Effector memory CD4-positive, alpha-beta T cell (primary cell): ENCODE results near the gene CELA3A.
"Not testable (repeated sequence)": the region's sequence is repeated elsewhere in the genome, so short reads cannot be mapped to it uniquely, and the experiment has no call there.

ENCODE experiments used
- DNase-seq, 3 donors: peaks; one replicate each; pipeline ENCODE4 v3.0.0-alpha.2; 2020
- H3K27ac ChIP-seq: 2 replicates; pipeline ENCODE4 v1.7.0; 2013; ENCODE audit warnings: mild to moderate bottlenecking, low read length, moderate library complexity; ENCODE audit not compliant: insufficient read depth, poor library complexity, severe bottlenecking
- H3K27me3 ChIP-seq: replicated peaks from 2 replicates; pipeline ENCODE4 v1.7.0; 2013; ENCODE audit warnings: mild to moderate bottlenecking, low read length; ENCODE audit not compliant: insufficient read depth, control insufficient read depth, poor library complexity, severe bottlenecking
- H3K36me3 ChIP-seq: 2 replicates; pipeline ENCODE4 v1.7.0; 2013; ENCODE audit warnings: mild to moderate bottlenecking, low read length, moderate library complexity; ENCODE audit not compliant: control insufficient read depth, insufficient read depth
- H3K4me1 ChIP-seq: 2 replicates; pipeline ENCODE4 v1.7.0; 2013; ENCODE audit warnings: low read length, mild to moderate bottlenecking; ENCODE audit not compliant: control insufficient read depth, insufficient read depth, poor library complexity, severe bottlenecking
- H3K4me3 ChIP-seq: 2 replicates; pipeline ENCODE4 v1.7.0; 2013; ENCODE audit warnings: low read length, low read depth, mild to moderate bottlenecking; ENCODE audit not compliant: insufficient read depth, poor library complexity, severe bottlenecking
- H3K9me3 ChIP-seq: 2 replicates; pipeline ENCODE4 v1.7.0; 2013; ENCODE audit warnings: mild to moderate bottlenecking, low read length, moderate library complexity; ENCODE audit not compliant: control insufficient read depth

CELA3A gene

GRCh38 chr1:22034834-22035233, 33.4 kb downstream of the CELA3A start:
- not testable (repeated sequence) for H3K27me3 ChIP-seq, DNase-seq, H3K4me3 ChIP-seq, H3K9me3 ChIP-seq, H3K27ac ChIP-seq, H3K36me3 ChIP-seq
- H3K4me1 ChIP-seq = peaks cover 32% of the 10 kb centered on the region

DNA sequence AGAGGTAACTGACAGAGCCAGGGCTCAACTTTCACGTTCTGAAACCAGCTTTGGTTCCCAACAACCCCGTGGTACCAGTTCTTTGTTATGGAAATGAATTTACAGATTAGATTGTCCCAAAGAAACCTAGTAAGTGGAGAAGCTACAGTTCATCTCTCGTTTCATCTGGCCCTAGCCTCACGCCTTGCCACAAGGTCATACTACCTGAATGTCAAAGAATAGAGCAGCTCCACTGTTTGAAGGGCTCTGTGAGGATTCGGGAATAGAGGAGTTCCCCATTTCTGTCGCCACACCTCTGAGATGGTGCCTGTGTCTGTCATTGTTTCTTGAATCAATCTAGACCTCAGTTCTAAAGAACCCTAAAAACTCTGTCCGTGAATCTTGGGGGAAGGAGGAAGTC, 36.1 kb downstream of the CELA3A start:
- H3K9me3 ChIP-seq = no peaks in the 10 kb centered on the region
- H3K36me3 ChIP-seq = no peaks in the 10 kb centered on the region
- no peak for DNase-seq
- no peaks in the 10 kb centered on the region for H3K27me3 ChIP-seq
- no peak overlapping the region for H3K4me3 ChIP-seq
- H3K27ac ChIP-seq = no peak overlapping the region
- peaks cover 35% of the 10 kb centered on the region for H3K4me1 ChIP-seq

- no peak overlapping the region for H3K27ac ChIP-seq
- peaks cover 40% of the 10 kb centered on the region for H3K4me1 ChIP-seq
- no peak overlapping the region for H3K4me3 ChIP-seq
Observed at GRCh38 chr1:22038036-22038435, 36.6 kb downstream of the CELA3A start.

DNA sequence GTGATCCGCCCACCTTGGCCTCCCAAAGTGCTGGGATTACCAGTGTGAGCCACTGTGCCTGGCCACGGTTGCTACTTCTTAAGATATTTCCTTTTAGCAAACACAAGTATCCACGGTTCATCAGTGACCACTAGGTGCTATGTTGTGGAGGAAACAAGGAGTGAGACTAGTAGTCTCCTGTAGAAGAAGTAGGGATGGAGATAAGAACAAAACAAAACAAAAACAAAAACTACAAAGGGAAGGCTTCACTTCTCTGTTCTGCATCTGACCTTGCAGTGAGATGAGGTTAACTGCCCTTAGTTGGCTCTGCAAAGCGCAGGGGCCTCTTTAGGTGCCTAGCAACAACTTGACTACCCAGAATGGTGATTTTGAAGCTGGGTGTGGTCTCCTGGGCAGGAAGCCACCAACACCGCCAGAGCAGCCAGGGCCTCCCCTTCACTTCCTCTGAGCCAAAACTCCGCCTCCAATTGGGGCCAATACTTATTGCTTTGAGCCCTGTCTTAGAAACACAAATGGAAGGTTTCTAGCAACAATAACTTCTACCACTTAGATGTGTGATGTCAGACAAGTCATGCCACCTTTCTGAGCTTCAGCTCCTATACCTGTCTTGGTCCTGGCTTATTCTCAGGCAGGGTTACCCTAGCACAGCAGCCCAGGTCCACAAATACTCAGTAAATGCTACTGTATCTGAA, 38.3 kb downstream of the CELA3A start:
- Histone ChIP-seq H3K9me3 (no peaks in the 10 kb centered on the region), H3K4me3 (peak overlapping the region; percentile 3), H3K36me3 (no peaks in the 10 kb centered on the region), H3K4me1 (peaks cover 52% of the 10 kb centered on the region), H3K27ac (peak overlapping the region; percentile 93), H3K27me3 (no peaks in the 10 kb centered on the region)
- peak; percentile 86 to 90 (median 87) for DNase-seq

More at GRCh38 chr1:22038036-22038435, 36.6 kb downstream of the CELA3A start:
- Histone ChIP-seq H3K9me3 (no peaks in the 10 kb centered on the region), H3K36me3 (no peaks in the 10 kb centered on the region), H3K27me3 (no peaks in the 10 kb centered on the region)
- DNase-seq = no peak

DNA sequence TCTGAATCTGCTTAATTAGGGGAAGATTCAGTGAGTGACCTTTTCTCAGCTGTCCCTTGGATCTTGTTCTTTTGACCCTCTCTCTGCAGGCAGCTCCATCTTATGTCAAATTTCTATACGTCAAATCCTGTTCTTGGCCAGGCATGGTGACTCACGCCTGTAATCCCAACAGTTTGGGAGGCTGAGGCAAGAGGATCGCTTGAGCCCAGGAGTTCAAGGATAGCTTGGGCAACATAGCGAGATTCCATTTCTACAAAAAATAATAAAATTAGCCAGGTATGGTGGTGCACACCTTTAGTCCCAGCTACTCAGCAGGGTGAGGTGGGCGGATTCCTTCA, 38.8 kb downstream of the CELA3A start:
- no peak for DNase-seq
- Histone ChIP-seq H3K27ac (peak overlapping the region; percentile 93), H3K27me3 (no peaks in the 10 kb centered on the region), H3K9me3 (no peaks in the 10 kb centered on the region), H3K4me3 (no peak overlapping the region), H3K4me1 (peaks cover 57% of the 10 kb centered on the region), H3K36me3 (no peaks in the 10 kb centered on the region)

- H3K36me3 ChIP-seq = no peaks in the 10 kb centered on the region
- H3K4me3 ChIP-seq = no peak overlapping the region
- H3K27me3 ChIP-seq = no peaks in the 10 kb centered on the region
- peaks cover 60% of the 10 kb centered on the region for H3K4me1 ChIP-seq
- H3K27ac ChIP-seq = peak overlapping the region; percentile 36
- no peak for DNase-seq
- H3K9me3 ChIP-seq = no peaks in the 10 kb centered on the region
Observed at GRCh38 chr1:22041505-22041904, 40.0 kb downstream of the CELA3A start.

DNA sequence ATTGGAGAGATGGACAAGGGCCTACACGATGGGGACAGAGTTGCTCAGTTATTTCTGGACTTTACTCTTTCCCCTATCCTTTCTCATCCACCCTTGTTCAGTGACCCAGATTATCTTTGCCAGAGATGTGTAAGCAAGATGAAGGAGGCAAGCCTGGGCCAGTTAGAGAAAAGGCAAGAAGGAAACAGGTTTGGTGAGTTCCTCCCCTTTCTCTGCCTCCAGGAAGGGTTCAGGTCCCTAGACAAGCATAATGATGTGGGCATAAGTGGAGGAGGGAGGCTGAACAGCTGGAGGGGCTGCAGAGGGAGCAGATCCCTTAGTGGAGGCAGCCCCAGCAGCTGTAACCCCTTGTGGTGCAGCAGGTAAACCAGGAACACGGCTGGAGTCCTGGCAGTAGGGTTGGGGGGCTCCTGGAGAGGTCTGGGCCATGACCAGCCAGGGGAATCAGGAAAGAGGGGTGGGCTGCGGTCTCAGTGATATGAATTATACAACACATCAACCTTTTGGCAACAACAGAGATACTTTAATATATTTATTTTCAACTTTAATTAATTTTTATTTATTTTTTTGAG, 41.8 kb downstream of the CELA3A start:
- no peaks in the 10 kb centered on the region for H3K27me3 ChIP-seq
- H3K9me3 ChIP-seq = no peaks in the 10 kb centered on the region
- no peaks in the 10 kb centered on the region for H3K36me3 ChIP-seq
- H3K27ac ChIP-seq = peak overlapping the region; percentile 27
- no peak for DNase-seq
- peaks cover 52% of the 10 kb centered on the region for H3K4me1 ChIP-seq
- no peak overlapping the region for H3K4me3 ChIP-seq

GRCh38 chr1:22044690-22045420, 43.4 kb downstream of the CELA3A start:
- H3K36me3 ChIP-seq = no peaks in the 10 kb centered on the region
- H3K27me3 ChIP-seq = no peaks in the 10 kb centered on the region
- no peak overlapping the region for H3K27ac ChIP-seq
- DNase-seq = no peak
- no peaks in the 10 kb centered on the region for H3K9me3 ChIP-seq
- H3K4me3 ChIP-seq = no peak overlapping the region
- H3K4me1 ChIP-seq = peaks cover 50% of the 10 kb centered on the region

DNA sequence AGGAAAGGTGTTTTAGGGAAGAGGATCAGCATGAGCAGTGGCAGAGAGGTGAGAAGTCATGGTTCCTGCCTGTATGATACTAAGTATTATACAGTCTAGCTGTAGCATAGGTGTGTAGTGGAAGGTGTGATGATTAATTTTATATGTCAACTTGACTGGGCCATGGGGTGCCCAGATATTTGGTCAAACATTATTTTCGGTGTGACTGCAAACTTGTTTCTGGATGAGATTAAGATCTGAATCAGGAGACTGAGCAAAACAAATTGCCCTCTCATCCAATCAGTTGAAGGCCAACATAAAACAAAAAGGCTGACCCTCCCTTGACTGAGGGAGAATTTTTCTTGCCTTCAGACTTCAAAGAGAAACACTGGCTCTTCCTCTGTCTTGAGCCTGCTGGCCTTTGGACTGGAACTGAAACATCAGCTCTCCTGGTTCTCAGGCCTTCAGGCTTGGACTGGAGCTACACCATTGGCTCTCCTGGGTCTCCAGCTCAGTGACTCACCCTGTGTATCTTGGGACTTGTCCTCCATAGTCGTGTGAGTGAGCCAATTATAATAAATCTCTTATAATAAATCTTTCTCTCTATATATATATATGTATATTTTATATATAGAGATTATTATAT, 44.3 kb downstream of the CELA3A start:
- H3K36me3 ChIP-seq = no peaks in the 10 kb centered on the region
- H3K27ac ChIP-seq = no peak overlapping the region
- no peaks in the 10 kb centered on the region for H3K9me3 ChIP-seq
- peaks cover 41% of the 10 kb centered on the region for H3K4me1 ChIP-seq
- no peak for DNase-seq
- H3K27me3 ChIP-seq = no peaks in the 10 kb centered on the region
- no peak overlapping the region for H3K4me3 ChIP-seq
